Astrocyte of the cerebellum (primary cell): ENCODE results near the gene METAP1D.

Experiments
- DNase-seq: peaks from one replicate; pipeline ENCODE4 v3.0.0-alpha.2; 2011; ENCODE audit warnings: low read depth
- H3K4me3 ChIP-seq: 2 replicates; pipeline ENCODE4 v1.5.1; 2011; ENCODE audit warnings: mild to moderate bottlenecking, low read depth, low read length, moderate library complexity
- in situ Hi-C: cut with HindIII; loops from 2 replicates; pipeline ENCODE4 v1.10.0; 2017; ENCODE audit warnings: low sequenced_read_pairs
- TF ChIP-seq, protein P1 (sequence below): IDR thresholded peaks from 2 replicates; pipeline ENCODE4 v1.5.1; 2012; ENCODE audit warnings: low read length, low read depth, moderate library complexity, mild to moderate bottlenecking; ENCODE audit errors: missing control alignments

METAP1D gene

GRCh38 chr2:172089633-172090032 is 89.9 kb downstream of the METAP1D start:
- no peak overlapping the region for H3K4me3 ChIP-seq
- in situ Hi-C loops, result no loop called here
- DNase-seq, result no peak
- TF ChIP-seq, protein P1, sequence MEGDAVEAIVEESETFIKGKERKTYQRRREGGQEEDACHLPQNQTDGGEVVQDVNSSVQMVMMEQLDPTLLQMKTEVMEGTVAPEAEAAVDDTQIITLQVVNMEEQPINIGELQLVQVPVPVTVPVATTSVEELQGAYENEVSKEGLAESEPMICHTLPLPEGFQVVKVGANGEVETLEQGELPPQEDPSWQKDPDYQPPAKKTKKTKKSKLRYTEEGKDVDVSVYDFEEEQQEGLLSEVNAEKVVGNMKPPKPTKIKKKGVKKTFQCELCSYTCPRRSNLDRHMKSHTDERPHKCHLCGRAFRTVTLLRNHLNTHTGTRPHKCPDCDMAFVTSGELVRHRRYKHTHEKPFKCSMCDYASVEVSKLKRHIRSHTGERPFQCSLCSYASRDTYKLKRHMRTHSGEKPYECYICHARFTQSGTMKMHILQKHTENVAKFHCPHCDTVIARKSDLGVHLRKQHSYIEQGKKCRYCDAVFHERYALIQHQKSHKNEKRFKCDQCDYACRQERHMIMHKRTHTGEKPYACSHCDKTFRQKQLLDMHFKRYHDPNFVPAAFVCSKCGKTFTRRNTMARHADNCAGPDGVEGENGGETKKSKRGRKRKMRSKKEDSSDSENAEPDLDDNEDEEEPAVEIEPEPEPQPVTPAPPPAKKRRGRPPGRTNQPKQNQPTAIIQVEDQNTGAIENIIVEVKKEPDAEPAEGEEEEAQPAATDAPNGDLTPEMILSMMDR, result no peak

DNA sequence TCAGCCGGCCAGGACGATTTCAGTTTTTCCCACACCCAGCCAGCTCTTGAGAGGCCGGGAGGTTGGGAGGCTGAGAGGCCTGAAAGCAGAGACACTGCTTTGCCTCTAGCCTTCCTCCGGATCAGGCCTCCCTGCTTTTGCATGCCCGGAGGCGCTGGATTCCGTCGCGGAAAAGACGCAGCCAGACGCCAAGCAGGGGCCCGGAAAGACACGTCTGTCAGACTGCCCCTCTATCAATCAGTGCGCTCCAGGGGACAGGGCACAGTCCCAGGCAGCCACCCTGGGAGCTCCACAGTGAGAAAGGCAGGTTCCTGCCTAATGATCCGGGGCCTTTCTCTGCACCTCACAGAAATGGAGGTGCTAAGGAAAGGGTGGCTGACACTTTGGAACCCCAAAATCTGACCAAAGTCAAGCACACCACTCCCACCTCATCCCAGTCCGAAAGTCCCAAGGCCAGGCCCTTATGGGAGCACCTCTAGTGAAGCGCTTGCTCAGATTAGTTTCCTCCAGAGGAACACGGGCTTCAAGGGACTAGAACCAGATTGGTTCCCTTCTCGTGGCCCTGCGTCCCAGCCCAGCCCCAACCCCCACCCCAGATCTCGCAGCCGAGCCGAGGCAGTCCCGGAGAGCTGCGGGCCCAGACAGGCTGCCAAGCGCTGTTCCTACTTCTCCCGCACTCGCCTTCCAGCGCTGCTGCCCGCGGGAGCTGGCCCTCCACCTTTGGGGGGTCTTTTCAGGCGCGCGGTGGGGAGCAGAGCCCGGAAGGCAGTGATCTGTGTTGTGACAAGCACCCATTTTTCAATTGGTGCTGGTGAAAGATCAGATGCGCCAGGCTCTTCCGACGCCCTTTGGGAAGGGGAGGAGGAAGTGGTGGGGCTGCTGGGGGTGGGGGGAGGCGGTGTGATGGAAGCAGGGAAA is 90.5 kb downstream of the METAP1D start:
- no peak for DNase-seq
- in situ Hi-C loops, result no loop called here
- TF ChIP-seq, protein P1, result no peak
- H3K4me3 ChIP-seq, result no peak overlapping the region

GRCh38 chr2:172091000-172091641 is 91.4 kb downstream of the METAP1D start:
- TF ChIP-seq, protein P1, result no peak
- no peak overlapping the region for H3K4me3 ChIP-seq
- no peak for DNase-seq
- in situ Hi-C loops, result no loop called here

DNA sequence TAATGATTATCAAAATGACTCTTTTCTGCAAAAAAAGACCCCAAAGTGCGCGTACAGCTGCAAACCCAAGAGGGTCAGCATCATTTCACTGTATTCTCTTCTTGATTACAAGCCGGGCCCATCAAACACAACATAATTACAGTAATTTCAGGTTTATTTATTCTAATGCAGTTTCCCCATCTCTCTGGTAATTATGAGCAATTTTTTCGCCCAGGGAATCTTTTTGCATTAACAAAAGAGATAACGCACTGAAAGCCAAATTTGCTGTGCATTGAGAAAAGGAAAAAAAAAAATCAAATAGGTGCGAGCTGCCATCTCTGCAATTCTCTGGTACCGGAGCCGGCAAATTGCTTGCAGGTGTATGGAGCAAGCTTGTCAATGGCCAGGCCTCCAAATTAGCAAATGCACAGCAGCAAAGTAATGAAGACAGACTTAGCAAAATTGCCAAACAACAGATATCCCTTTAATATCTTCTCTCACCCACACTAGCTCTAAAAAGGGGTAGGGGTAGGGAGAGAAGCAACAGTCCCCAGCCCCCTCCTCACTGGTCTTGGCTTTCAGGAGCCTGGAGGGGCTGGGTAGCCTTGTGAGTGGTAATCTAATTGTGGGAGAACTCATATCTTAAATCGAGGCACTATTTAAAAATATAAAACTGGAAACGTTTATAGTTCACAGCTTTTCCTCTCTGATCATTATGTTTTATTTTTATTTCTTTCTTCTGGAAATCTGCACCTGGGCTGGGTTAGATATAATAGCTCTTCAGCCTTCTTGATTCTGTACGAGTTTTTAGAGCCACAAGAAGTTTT is 92.2 kb downstream of the METAP1D start:
- in situ Hi-C loops, result no loop called here

DNA sequence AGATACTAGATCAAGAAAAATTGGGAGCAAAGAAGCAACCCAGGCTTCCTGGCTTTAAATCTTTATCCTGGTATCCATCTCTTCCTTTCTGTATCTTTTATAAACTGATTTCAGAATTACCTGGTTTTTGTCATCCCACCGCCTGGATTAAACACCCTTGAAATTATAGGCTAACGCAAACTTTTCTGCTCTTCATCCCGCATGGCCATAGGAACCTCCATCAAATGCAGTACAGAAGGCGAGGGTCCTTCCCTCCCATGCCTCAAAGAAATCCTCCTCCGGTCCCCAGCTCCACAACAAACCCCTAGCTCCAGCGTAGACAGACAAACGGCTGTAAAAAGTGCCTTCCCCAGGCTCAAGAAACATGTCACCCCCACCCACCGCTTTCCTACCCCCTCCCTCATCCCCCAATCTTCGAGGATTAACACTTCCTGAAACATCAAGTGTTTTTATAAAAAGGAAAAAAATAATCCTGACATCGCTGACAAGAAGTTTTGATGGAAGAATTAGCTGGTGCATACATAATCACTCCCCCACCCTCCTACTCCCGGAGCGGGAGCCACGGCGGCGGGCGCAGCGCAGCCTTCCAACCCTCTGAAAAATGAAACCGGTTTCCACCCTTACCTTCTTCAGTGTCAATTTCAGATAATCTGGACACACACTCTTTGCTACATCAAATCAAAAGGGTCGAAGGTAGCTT is 93.1 kb downstream of the METAP1D start:
- DNase-seq, result no peak
- no peak overlapping the region for H3K4me3 ChIP-seq
- TF ChIP-seq, protein P1, result no peak
- in situ Hi-C loops, result no loop called here

More for the DNA sequence above, 92.2 kb downstream of the METAP1D start:
- DNase-seq, result no peak
- H3K4me3 ChIP-seq, result no peak overlapping the region
- TF ChIP-seq, protein P1, result no peak
